HepG2 (cell line): ENCODE measurements around the gene LITAFD. TPM values are rescaled to one million over a fixed set of nuclear protein-coding genes. Genes with fewer than 3 reads are reported as not detected.

Experiments used
- FOXA3 ChIP-seq: IDR thresholded peaks from 2 replicates; pipeline ENCODE4 v1.6.1; 2016; ENCODE audit warnings: missing genetic modification reagents, missing compliant biosample characterization
- POLR2G ChIP-seq: fragments of 200-400 bp; formaldehyde crosslinking; IDR thresholded peaks from 2 replicates; pipeline ENCODE4 v1.6.1; 2018; ENCODE audit warnings: mild to moderate bottlenecking, low read depth, low read length, moderate library complexity
- SALL1 ChIP-seq: sonication (generic); formaldehyde crosslinking; IDR thresholded peaks from 2 replicates; pipeline ENCODE4 v1.8.0; 2022; ENCODE audit warnings: mild to moderate bottlenecking, missing genetic modification reagents
- ZBTB7B ChIP-seq: sonication (generic); formaldehyde crosslinking; IDR thresholded peaks from 2 replicates; pipeline ENCODE4 v1.4.0; 2020; ENCODE audit warnings: missing genetic modification reagents
- ZNF564 ChIP-seq: sonication (generic); formaldehyde crosslinking; IDR thresholded peaks from 2 replicates; pipeline ENCODE4 v1.8.1; 2023; ENCODE audit warnings: mild to moderate bottlenecking, missing genetic modification reagents
- ZNF709 ChIP-seq: sonication (generic); formaldehyde crosslinking; IDR thresholded peaks from 2 replicates; pipeline ENCODE4 v1.5.0; 2020; ENCODE audit warnings: mild to moderate bottlenecking, missing genetic modification reagents
- polyA plus RNA-seq, 8 experiments: library from polyadenylated mRNA; depleted of rRNA in 3 of 8; stranded (reverse) in 7 of 8; unstranded in 1 of 8; fragments of >200 nt; fragmentation: Illumina TruSeq in 4 of 8; extraction: Trizol in 4 of 8; gene quantifications; 2 replicates each; pipeline versions ENCODE4 v1.2.1 to v1.2.3, GENCODE V29; 2011 to 2016; ENCODE audit warnings: low read depth in 4 of 8, missing spikeins in 1 of 8, mixed read lengths in 1 of 8; ENCODE audit not compliant: insufficient read depth in 1 of 8
- total RNA-seq, 5 experiments: library from RNA; depleted of rRNA; stranded (reverse); fragments of >200 nt; fragmentation: Illumina TruSeq; extraction: Trizol; gene quantifications; 2 replicates each; pipeline ENCODE4 v1.2.3, GENCODE V29; 2016; ENCODE audit warnings: low read depth in 1 of 5
- TF ChIP-seq, protein P1 (sequence below): sonication (generic); formaldehyde crosslinking; conservative IDR thresholded peaks from 2 replicates; pipeline ENCODE4 v1.4.0; 2020; ENCODE audit warnings: missing genetic modification reagents
- TF ChIP-seq, protein P2 (sequence below), 2 experiments: fragments of 450-650 bp in 1 of 2; sonication (generic) in 1 of 2; formaldehyde crosslinking in 1 of 2; IDR thresholded peaks; 2 replicates each; pipeline versions ENCODE4 v1.6.1 to v1.8.0; 2016 to 2022; ENCODE audit warnings: antibody characterized with exemption in 1 of 2, mild to moderate bottlenecking in 1 of 2, missing genetic modification reagents in 1 of 2

LITAFD gene
- total and polyA plus RNA-seq, 2 of the 13 experiments (the other 11 are each of a cell fraction or from before 2014, with no cell fraction given), result not detected

DNA sequence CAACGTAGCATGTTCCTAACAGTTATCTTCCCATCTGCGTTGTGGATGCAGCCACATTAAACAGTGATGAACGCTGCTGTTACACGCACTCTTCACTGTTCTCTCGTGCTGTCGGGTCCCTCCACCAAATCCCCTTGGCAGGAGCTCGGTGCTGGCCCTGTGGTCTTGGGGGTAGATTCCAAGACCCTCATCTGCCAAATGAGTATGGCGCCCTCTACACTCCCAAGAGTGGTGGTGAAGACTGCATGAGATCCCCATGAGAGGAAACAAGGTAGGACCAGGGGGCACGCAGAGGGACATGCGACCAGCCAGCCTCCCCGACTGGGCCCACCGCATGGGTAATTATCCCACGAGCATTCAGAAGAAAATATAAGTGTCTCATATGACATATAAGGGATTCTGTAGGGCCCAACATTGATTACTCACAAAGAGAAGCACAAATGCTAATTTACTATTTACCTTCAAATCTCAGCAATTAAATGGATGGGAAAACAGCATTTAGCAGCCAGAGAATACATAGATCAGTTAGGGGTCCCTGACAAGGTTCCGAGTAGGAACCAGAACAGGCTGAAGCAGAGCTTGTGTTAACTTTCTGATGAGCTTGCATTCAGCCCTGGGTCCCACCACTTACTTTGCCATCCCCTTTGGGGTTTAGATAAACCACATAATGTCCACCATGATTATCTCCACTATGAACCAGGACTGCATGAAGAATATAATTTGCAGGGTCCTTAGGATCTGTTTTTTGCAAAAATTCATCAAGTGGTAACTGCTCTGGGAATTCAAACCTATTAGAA lies 23.8 kb downstream of the LITAFD start (continued):
- TF ChIP-seq, protein P1, sequence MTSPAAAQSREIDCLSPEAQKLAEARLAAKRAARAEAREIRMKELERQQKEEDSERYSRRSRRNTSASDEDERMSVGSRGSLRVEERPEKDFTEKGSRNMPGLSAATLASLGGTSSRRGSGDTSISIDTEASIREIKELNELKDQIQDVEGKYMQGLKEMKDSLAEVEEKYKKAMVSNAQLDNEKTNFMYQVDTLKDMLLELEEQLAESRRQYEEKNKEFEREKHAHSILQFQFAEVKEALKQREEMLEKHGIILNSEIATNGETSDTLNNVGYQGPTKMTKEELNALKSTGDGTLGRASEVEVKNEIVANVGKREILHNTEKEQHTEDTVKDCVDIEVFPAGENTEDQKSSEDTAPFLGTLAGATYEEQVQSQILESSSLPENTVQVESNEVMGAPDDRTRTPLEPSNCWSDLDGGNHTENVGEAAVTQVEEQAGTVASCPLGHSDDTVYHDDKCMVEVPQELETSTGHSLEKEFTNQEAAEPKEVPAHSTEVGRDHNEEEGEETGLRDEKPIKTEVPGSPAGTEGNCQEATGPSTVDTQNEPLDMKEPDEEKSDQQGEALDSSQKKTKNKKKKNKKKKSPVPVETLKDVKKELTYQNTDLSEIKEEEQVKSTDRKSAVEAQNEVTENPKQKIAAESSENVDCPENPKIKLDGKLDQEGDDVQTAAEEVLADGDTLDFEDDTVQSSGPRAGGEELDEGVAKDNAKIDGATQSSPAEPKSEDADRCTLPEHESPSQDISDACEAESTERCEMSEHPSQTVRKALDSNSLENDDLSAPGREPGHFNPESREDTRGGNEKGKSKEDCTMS (CRISPR knock-in tag), result no peak
- TF ChIP-seq ZBTB7B (CRISPR knock-in tag) (peak; percentile 28; the same call in 1 of the 2 replicates), ZNF709 (CRISPR knock-in tag) (no peak), ZNF564 (CRISPR knock-in tag) (no peak), POLR2G (peak; percentile 23; the same call in 1 of the 2 replicates), SALL1 (CRISPR knock-in tag) (peak; percentile 23; the same call in 1 of the 2 replicates), FOXA3 (CRISPR knock-in tag) (no peak)
- TF ChIP-seq, protein P2, sequence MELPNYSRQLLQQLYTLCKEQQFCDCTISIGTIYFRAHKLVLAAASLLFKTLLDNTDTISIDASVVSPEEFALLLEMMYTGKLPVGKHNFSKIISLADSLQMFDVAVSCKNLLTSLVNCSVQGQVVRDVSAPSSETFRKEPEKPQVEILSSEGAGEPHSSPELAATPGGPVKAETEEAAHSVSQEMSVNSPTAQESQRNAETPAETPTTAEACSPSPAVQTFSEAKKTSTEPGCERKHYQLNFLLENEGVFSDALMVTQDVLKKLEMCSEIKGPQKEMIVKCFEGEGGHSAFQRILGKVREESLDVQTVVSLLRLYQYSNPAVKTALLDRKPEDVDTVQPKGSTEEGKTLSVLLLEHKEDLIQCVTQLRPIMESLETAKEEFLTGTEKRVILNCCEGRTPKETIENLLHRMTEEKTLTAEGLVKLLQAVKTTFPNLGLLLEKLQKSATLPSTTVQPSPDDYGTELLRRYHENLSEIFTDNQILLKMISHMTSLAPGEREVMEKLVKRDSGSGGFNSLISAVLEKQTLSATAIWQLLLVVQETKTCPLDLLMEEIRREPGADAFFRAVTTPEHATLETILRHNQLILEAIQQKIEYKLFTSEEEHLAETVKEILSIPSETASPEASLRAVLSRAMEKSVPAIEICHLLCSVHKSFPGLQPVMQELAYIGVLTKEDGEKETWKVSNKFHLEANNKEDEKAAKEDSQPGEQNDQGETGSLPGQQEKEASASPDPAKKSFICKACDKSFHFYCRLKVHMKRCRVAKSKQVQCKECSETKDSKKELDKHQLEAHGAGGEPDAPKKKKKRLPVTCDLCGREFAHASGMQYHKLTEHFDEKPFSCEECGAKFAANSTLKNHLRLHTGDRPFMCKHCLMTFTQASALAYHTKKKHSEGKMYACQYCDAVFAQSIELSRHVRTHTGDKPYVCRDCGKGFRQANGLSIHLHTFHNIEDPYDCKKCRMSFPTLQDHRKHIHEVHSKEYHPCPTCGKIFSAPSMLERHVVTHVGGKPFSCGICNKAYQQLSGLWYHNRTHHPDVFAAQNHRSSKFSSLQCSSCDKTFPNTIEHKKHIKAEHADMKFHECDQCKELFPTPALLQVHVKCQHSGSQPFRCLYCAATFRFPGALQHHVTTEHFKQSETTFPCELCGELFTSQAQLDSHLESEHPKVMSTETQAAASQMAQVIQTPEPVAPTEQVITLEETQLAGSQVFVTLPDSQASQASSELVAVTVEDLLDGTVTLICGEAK (IDR thresholded peaks at IDR 0.05), result no peak
- TF ChIP-seq, protein P2 (CRISPR knock-in tag; IDR thresholded peaks at IDR 0.05), result 0 out of 2 replicates have a peak, but pooled peaks have one; percentile 25
